Measurements from ENCODE around the gene ZDHHC19. TPM values are rescaled to one million over a fixed set of nuclear protein-coding genes. Genes with fewer than 3 reads are reported as not detected.
"Not testable (repeated sequence)": the region's sequence is repeated elsewhere in the genome, so short reads cannot be mapped to it uniquely, and the experiment has no call there.

The ZDHHC19 gene
- total RNA-seq, 1 experiment from 2014 or later = not detected

DNA sequence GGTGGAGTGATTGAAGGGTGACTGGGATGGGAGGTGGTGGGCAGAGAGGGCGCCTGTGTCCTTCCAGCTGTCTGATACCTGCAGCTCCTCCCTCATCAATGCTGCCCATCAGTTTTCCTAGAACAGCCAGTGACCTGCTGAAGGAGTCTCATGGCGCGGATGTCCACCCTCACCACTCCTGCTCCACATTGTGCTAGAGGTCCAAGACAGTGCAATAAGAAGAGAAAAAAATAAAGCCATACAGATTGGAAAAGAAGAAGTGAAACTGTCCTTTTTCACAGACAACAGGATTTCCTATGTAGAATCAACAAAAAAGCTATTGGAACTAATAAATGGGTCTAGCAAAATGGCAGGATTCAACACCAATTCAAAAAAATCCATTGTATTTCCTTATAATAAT lies 7.4 kb downstream of the ZDHHC19 start:
- no peak for DNase-seq (ENCODE audit: low read depth)

DNA sequence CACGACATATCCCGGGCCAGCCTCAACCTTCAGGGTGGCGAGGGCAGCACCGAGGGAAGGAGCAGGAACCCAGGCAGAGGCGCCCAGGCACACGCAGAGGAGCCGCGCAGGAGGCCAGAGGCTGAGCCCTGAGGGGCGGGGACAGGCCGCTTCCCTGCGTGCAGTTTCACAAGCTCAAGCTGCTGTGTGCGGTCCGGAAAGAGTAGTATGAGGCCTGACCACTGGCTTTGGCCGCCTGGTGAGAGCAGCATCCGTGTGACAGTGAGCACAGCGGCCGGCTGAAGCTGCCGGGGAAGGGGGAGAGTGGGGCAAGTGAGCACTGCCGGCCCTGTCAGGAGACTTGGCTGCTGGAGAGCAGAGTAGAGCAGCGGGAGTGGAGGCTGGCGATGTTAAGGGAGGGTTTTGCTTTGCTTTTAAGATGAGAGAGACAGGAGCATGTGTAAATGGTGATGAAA lies 8.7 kb downstream of the ZDHHC19 start:
- peak; percentile 34 for DNase-seq (ENCODE audit: low read depth)

GRCh38 chr3:196198771-196199753 lies 12.1 kb downstream of the ZDHHC19 start:
- DNase-seq (ENCODE audit: low read depth) = peak; percentile 29

GRCh38 chr3:196198081-196198675 lies 13.0 kb downstream of the ZDHHC19 start:
- DNase-seq (ENCODE audit: low read depth) = no peak

GRCh38 chr3:196197524-196197923 lies 13.7 kb downstream of the ZDHHC19 start:
- DNase-seq (ENCODE audit: low read depth) = no peak

DNA sequence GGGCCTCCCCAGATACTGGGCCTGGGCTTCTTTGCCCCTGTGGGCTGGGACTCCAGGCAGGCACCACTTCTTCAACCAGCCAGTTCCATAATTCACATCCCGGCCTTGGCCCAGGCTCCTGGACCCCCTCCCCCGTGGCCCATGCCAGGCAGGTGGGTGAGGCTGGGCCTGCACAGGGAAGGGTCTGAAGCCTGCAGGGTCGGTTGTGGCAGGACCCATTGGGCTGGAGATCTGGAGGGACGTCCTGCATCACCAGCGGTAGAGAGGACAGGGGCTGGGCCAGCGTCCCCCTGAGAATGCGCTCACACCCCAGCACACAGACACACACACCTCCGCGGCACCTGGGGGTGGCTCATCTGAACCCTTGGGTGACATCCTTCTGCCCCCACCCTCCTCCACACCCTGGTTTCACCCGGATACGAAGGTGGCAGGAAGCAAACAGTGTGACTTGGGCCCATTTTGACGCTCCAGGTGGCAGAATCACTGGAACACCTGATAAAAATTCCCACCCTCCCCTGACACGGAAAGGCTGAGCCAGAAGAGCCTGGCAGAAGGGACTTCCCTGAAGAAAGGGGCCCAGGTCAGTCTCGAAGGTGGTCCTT lies 15.4 kb downstream of the ZDHHC19 start:
- DNase-seq (ENCODE audit: low read depth) = no peak

GRCh38 chr3:196194542-196194915 lies 16.7 kb downstream of the ZDHHC19 start:
- no peak for DNase-seq (ENCODE audit: low read depth)

DNA sequence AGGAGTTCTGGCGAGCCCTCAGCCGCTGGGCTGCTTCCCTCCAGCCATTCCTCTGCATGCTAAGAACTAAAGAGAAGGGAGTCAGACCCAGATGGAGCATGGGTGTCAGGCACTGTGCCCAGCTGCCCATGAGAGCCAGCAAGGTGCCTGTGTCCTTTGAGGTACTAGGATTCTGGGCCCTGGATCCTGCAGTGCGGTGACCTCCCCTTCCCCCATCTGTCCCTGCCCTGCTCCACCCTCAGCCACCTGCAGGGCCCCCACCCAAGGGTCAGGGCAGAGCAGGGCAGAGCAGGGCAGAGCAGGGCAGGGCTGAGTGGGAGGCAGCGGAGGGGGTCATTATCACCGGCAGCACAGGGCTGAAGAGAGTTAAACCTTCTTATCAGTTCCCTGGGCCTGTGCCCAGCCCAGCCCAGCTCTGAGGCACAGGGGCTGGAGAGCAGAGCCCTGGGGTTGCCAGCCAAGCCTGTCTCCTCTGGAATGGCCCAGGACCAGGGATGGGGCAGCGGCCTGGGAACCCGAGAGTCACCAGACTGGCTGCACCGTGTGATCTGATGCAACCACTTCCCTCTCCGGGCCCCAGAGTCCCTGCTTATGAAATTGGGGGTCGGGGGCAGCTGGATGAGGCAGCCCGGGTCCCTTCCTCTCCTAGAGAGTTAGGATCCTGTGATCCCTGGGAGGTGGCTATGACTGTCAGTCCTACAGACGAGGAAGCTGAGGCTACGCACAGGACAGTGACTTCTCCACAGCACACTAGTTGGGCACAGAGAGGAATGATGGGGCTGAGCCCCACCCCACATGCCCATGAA lies 17.3 kb downstream of the ZDHHC19 start:
- DNase-seq (ENCODE audit: low read depth) = no peak

DNA sequence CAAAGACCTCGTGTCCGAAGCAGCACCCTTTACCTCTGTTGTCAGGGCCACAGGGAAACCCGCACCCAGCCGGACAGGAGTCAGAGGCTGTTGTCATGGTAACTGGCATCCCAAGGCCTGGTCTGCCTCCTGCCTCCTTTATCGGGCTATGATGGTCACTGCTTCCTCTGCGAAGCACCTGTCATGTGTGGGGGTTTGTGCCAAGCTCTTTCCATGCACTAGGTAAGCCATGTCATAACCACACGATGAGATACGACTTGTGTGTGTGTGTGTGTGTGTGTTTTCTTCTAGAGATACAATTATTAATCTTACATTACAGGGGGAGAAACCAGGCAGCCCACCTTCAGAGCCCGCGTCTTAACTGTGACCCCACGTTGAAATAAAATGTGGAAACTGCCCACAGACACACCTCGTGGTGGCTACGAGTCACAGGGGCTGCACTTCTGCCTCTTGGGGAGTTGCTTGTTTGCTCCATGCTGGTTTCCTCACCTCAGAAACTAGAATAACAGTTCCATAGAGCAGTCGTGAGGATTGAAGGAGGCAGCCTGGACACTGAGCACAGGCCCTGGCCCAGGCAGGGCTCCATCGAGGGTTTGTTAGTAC lies 18.0 kb downstream of the ZDHHC19 start:
- no peak for DNase-seq (ENCODE audit: low read depth)

- no peak for DNase-seq (ENCODE audit: low read depth)
Observed at GRCh38 chr3:196192524-196193051, 18.6 kb downstream of the ZDHHC19 start.

- no peak for DNase-seq (ENCODE audit: low read depth)
Observed at GRCh38 chr3:196192036-196192523, 19.1 kb downstream of the ZDHHC19 start.

- DNase-seq (ENCODE audit: low read depth) = no peak
Observed at GRCh38 chr3:196189566-196190347, 21.4 kb downstream of the ZDHHC19 start.

DNA sequence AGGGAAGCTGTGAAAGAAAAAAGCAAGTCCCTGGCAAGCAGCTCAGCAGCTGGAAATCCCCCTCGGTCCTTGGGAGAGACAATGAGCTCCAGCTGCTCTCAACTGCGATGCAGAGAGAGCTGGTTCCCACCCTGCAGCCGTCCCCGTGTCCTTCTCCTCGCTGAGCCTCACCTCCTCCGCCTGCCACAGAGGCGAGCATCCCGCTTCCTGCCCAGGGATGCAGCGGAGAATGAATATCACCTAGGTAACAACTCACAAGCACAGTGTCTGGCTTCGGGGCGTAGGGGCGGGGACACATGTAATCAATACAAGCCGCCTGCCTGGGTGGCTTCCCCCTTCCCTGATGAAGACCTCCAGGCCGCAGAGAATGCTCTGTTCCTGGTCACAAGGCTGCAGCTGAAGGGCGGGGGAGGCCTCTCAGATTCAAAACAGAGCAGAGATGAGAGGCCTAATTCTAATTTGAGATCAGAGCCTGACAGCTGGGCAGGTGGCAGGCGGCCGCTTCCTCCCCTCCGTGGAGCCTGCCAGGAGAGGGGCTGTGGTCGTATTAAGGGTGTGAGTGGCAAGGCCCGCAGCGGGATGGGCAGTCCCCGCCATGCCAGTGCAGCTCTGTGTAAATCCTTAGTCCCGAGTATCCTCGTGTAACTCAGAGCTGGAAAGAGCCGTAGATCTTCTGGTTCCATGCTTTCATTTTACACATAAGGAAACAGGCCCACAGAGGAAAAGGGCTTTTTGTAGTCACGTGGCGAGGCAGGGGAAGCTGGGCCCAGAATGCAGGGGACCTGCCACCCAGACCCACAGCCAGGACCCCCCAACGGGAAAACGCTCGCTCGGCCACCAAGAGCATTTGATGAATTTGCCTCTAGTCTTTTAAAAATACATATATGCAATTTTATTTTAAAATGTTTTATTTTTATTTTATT lies 24.3 kb downstream of the ZDHHC19 start:
- no peak for DNase-seq (ENCODE audit: low read depth)

DNA sequence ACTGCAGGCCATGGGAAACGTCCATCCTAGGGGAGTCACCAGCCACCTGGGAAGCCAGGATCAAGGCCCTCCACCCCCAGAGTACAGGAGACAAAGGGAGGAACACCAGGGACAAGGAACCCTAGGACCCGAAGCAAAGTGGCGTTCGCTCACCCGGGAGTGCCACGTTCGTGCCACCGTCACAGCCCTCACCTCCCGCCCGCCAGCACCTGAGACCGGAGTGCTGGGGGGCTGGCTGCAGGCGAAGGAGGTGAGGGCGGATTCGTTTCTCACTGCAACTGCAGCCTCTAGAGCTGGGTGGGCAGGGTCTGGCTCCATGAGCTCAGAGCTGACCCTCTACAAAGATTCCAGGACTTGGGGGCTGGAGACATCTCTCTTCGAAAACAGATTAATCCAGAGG lies 26.3 kb downstream of the ZDHHC19 start:
- DNase-seq (ENCODE audit: low read depth) = no peak

GRCh38 chr3:196184169-196184432 lies 27.1 kb downstream of the ZDHHC19 start:
- not testable (repeated sequence) for DNase-seq (ENCODE audit: low read depth)

- no peak for DNase-seq (ENCODE audit: low read depth)
Observed at GRCh38 chr3:196181127-196181546, 30.1 kb downstream of the ZDHHC19 start.

GRCh38 chr3:196180346-196180745 lies 30.9 kb downstream of the ZDHHC19 start:
- DNase-seq (ENCODE audit: low read depth) = no peak

DNA sequence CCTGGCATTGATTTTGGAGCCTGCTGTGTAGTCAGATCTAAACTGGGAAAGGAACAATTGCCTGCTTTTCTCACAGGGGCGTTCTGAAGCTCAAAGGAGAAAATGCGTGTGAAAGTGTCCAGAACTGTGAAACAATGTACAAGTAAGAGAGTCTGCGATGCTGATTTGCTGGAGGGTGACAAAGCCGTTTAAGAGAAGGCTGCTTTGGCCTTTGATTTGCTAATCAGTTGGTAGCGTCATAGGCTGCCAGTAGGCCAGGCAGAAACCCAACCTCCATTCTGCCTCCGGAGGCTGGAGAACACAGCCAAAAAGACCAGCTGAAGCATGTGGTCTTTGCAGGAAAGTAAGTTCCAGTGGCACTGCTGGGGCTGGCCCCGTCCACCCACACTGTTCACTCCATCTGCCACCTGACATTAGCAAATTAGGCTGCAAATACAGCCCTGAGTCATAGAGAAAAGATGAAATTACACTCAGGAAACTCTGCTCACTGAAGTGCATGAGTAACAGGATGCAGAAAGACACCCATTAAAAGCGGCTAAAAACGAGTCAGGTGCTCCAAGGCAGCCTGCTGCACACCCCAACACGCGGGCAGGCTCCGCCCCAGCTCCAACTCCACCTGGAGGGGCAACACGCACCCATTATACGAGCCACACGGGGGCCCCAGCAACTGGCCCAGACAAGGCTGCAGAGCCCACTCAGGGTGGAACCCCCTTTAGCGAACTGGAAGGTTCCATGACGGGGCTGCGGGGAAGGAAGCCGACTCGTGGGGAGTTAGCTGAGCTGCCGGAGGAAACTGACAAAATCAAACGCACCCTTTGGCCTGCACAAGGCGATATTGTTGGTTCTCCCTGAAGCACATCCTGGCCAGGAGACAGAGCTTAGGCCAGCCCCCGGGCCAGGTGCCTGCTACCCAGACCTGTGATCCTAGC lies 31.6 kb downstream of the ZDHHC19 start:
- peak; percentile 82 for DNase-seq (ENCODE audit: low read depth)

All from Daoy (cell line).